WTC11 (cell line): ENCODE results near the gene CLDN6. TPM values are rescaled to one million over a fixed set of nuclear protein-coding genes. Genes with fewer than 3 reads are reported as not detected.
A peak's percentile ranks its signal among the peaks of the same experiment; 100 is the strongest.

Experiments used
- ATAC-seq: fragments of 200-7000 bp; cut with Tn5 transposase; 2 replicates; pipeline ENCODE4 v1.10.0; 2021; ENCODE audit warnings: mild to moderate bottlenecking, moderate library complexity
- CTCF ChIA-PET: fragments of 300-600 bp; sonication (Branson Sonifier 250); formaldehyde crosslinking; loops from one replicate; lab custom pipeline; 2021; ENCODE audit warnings: antibody characterized with exemption; lab: Charles Lee
- POLR2A ChIA-PET: fragments of 350-600 bp; sonication (Branson Sonifier 250); formaldehyde crosslinking; loops from one replicate; lab custom pipeline; 2021; ENCODE audit warnings: antibody characterized with exemption; lab: Charles Lee
- DNase-seq: peaks from one replicate; pipeline ENCODE4 v3.0.0; 2021; ENCODE audit warnings: low spot score
- H3K27ac Mint-ChIP-seq: 2 replicates; pipeline ENCODE4 v1.8.0; 2021; ENCODE audit warnings: mixed read lengths
- H3K27me3 Mint-ChIP-seq: 2 replicates; pipeline ENCODE4 v1.8.0; 2021; ENCODE audit warnings: low read depth, mild to moderate bottlenecking, moderate library complexity, mixed read lengths
- H3K36me3 Mint-ChIP-seq: 2 replicates; pipeline ENCODE4 v1.8.0; 2021; ENCODE audit warnings: mixed read lengths
- H3K4me1 Mint-ChIP-seq: 2 replicates; pipeline ENCODE4 v1.8.0; 2022; ENCODE audit warnings: mixed read lengths
- H3K4me3 Mint-ChIP-seq: 2 replicates; pipeline ENCODE4 v1.8.0; 2021; ENCODE audit warnings: mild to moderate bottlenecking, moderate library complexity, mixed read lengths
- H3K9me3 Mint-ChIP-seq: 2 replicates; pipeline ENCODE4 v1.8.0; 2021; ENCODE audit warnings: mixed read lengths
- ATF2 ChIP-seq: sonication (generic); formaldehyde crosslinking; IDR thresholded peaks from 2 replicates; pipeline ENCODE4 v1.8.1; 2022; ENCODE audit warnings: low read depth, missing genetic modification reagents, borderline replicate concordance
- ERG ChIP-seq: fragments of 250-450 bp; sonication (Bioruptor Pico); IDR thresholded peaks from 2 replicates; pipeline ENCODE4 v1.8.0; 2021; ENCODE audit warnings: mild to moderate bottlenecking
- ETV6 ChIP-seq: sonication (generic); formaldehyde crosslinking; IDR thresholded peaks from 2 replicates; pipeline ENCODE4 v1.8.1; 2022; ENCODE audit warnings: mild to moderate bottlenecking, missing genetic modification reagents
- FOXP4 ChIP-seq: sonication (generic); formaldehyde crosslinking; IDR thresholded peaks from 2 replicates; pipeline ENCODE4 v1.8.0; 2022; ENCODE audit warnings: mild to moderate bottlenecking, missing genetic modification reagents
- HMGXB4 ChIP-seq: sonication (generic); formaldehyde crosslinking; IDR thresholded peaks from 2 replicates; pipeline ENCODE4 v1.8.1; 2023; ENCODE audit warnings: mild to moderate bottlenecking, moderate library complexity, missing genetic modification reagents
- NFYB ChIP-seq: sonication (generic); formaldehyde crosslinking; conservative IDR thresholded peaks from 2 replicates; pipeline ENCODE4 v1.8.0; 2022; ENCODE audit warnings: low read depth, missing genetic modification reagents
- NR1H2 ChIP-seq: sonication (generic); formaldehyde crosslinking; IDR thresholded peaks from 2 replicates; pipeline ENCODE4 v1.9.0; 2021; ENCODE audit warnings: mild to moderate bottlenecking, moderate library complexity, missing genetic modification reagents
- SMAD4 ChIP-seq: sonication (generic); formaldehyde crosslinking; IDR thresholded peaks from 2 replicates; pipeline ENCODE4 v1.8.0; 2022; ENCODE audit warnings: mild to moderate bottlenecking, missing genetic modification reagents
- SP1 ChIP-seq: sonication (generic); formaldehyde crosslinking; conservative IDR thresholded peaks from 2 replicates; pipeline ENCODE4 v1.8.1; 2022; ENCODE audit warnings: missing genetic modification reagents
- ZBTB21 ChIP-seq: sonication (generic); formaldehyde crosslinking; IDR thresholded peaks from 2 replicates; pipeline ENCODE4 v1.8.1; 2023; ENCODE audit warnings: mild to moderate bottlenecking, missing genetic modification reagents, borderline replicate concordance
- ZNF121 ChIP-seq: sonication (generic); formaldehyde crosslinking; IDR thresholded peaks from 2 replicates; pipeline ENCODE4 v1.8.0; 2023; ENCODE audit warnings: missing genetic modification reagents
- ZNF219 ChIP-seq: sonication (generic); formaldehyde crosslinking; IDR thresholded peaks from 2 replicates; pipeline ENCODE4 v1.8.0; 2023; ENCODE audit warnings: missing genetic modification reagents, mild to moderate bottlenecking, borderline replicate concordance
- ZNF232 ChIP-seq: sonication (generic); formaldehyde crosslinking; IDR thresholded peaks from 2 replicates; pipeline ENCODE4 v1.8.0; 2022; ENCODE audit warnings: mild to moderate bottlenecking, missing genetic modification reagents
- ZNF317 ChIP-seq: sonication (generic); formaldehyde crosslinking; IDR thresholded peaks from 2 replicates; pipeline ENCODE4 v1.8.1; 2023; ENCODE audit warnings: low read depth, mild to moderate bottlenecking, moderate library complexity, missing genetic modification reagents, borderline replicate concordance
- ZNF671 ChIP-seq: fragments of 250-450 bp; sonication (Bioruptor Pico); IDR thresholded peaks from 2 replicates; pipeline ENCODE4 v1.8.0; 2021; ENCODE audit warnings: mild to moderate bottlenecking
- total RNA-seq: library from RNA; stranded (reverse); gene quantifications from 3 replicates; pipeline ENCODE4 v1.2.3, GENCODE V29; 2021

The CLDN6 gene
- total RNA-seq, 1 experiment from 2014 or later: 746 TPM

GRCh38 chr16:3059041-3059722 is 41.2 kb upstream of the CLDN6 start (continued):
- TF ChIP-seq ERG (no peak), ZNF671 (CRISPR knock-in tag) (no peak), NR1H2 (CRISPR knock-in tag) (no peak)
- TF ChIP-seq, all 79 proteins: peak for 21

- ATAC-seq (peak; percentile 72), DNase-seq (peak; percentile 76)
- Mint-ChIP-seq H3K27ac (no peak overlapping the region), H3K27me3 (peaks cover 3% of the 10 kb centered on the region; the same call in 1 of the 2 replicates), H3K36me3 (peaks cover 6% of the 10 kb centered on the region; the same call in 1 of the 2 replicates), H3K9me3 (no peaks in the 10 kb centered on the region), H3K4me3 (peak overlapping the region; percentile 76), H3K4me1 (peaks cover 26% of the 10 kb centered on the region)
- POLR2A ChIA-PET: interaction anchor here (0.9 to 3.2 kb wide), 10 partner anchors 12 to 71 kb away, joined by 3 to 29 read pairs (median 6); partner anchors contain the start of genes CLDN9, HCFC1R1, MMP25 and ZSCAN10
- TF ChIP-seq NFYB (CRISPR knock-in tag) (no peak), ETV6 (CRISPR knock-in tag) (no peak), ZBTB21 (no peak), ZNF219 (CRISPR knock-in tag) (no peak), ZNF232 (0 out of 2 replicates have a peak, but pooled peaks have one; percentile 4), HMGXB4 (CRISPR knock-in tag) (peak; percentile 74), SMAD4 (CRISPR knock-in tag) (no peak), SP1 (CRISPR knock-in tag) (no peak), FOXP4 (CRISPR knock-in tag) (0 out of 2 replicates have a peak, but pooled peaks have one; percentile 64), ZNF317 (no peak), ATF2 (CRISPR knock-in tag) (no peak), ZNF121 (no peak)
- CTCF ChIA-PET: interaction anchor here (0.5 to 3.6 kb wide), 54 partner anchors 9 to 596 kb away, joined by 3 to 109 read pairs (median 5); partner anchors contain the start of genes BICDL2, CLDN6, HCFC1R1 and KREMEN2
Measured at GRCh38 chr16:3058139-3059030, 40.4 kb upstream of the CLDN6 start.
